Stimulated activated naive B cell treated with anti-CD40 and anti-IgM and Interleukin-4, amounts not matched to agents 10 μg/mL and 1 μg/mL and 100 μg/mL, for 72 hours (primary cell): ENCODE results near the gene TAX1BP1.

ENCODE experiments used
- ATAC-seq, 2 donors: fragments of 150-1000 bp; cut with Tn5 transposase; replicated peaks; 2 replicates each; pipeline ENCODE4 v1.10.0; 2021; ENCODE audit warnings: moderate library complexity in 1 of 2
- DNase-seq: peaks from one replicate; pipeline ENCODE4 v3.0.0; 2021
- H3K27ac Mint-ChIP-seq: one replicate; pipeline ENCODE4 v1.8.0; 2022; ENCODE audit warnings: mild to moderate bottlenecking, mixed read lengths
- H3K27me3 Mint-ChIP-seq, 2 donors: one replicate each; pipeline ENCODE4 v1.8.0; 2022; ENCODE audit warnings: mixed read lengths in 2 of 2
- H3K36me3 Mint-ChIP-seq, 2 donors: one replicate each; pipeline ENCODE4 v1.8.0; 2022; ENCODE audit warnings: mixed read lengths in 2 of 2, mild to moderate bottlenecking in 1 of 2
- H3K4me1 Mint-ChIP-seq, 2 donors: one replicate each; pipeline ENCODE4 v1.8.0; 2022; ENCODE audit warnings: mixed read lengths in 2 of 2, mild to moderate bottlenecking in 1 of 2
- H3K4me3 Mint-ChIP-seq, 2 donors: one replicate each; pipeline ENCODE4 v1.8.0; 2022; ENCODE audit warnings: mild to moderate bottlenecking in 2 of 2, mixed read lengths in 2 of 2, moderate library complexity in 1 of 2
- H3K9me3 Mint-ChIP-seq, 2 donors: one replicate each; pipeline ENCODE4 v1.8.0; 2022; ENCODE audit warnings: mixed read lengths in 2 of 2, mild to moderate bottlenecking in 1 of 2

TAX1BP1 gene

DNA sequence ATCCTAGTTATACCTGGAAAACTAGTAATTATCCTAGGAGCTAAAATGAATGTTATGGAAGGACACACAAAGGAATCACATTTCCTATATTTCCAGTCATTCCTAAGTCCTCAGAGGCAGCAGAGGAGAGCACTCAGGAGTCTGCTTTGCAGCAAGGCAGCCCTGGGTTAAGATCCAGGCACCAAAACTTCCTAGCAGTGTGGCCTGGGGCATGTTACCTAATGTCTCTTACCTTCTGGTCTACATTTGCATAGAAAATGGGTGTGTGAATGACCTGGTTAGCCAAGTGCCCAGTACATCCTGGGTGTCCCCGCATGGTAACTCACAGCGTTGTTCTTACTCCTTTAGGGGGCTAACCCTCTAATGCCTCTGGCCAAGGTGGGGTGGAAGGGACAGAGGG lies 135.9 kb downstream of the TAX1BP1 start:
- Mint-ChIP-seq H3K27me3 (no peaks in the 10 kb centered on the region), H3K9me3 (no peaks in the 10 kb centered on the region), H3K4me3 (no peak overlapping the region), H3K27ac (no peak overlapping the region), H3K4me1 (peaks cover 0 to 3% of the 10 kb centered on the region in 2 donors), H3K36me3 (peaks cover 15 to 27% of the 10 kb centered on the region in 2 donors)
- ATAC-seq (no peak), DNase-seq (no peak)

- ATAC-seq (no peak), DNase-seq (no peak)
- H3K9me3 Mint-ChIP-seq = no peaks in the 10 kb centered on the region
- H3K27me3 Mint-ChIP-seq = no peaks in the 10 kb centered on the region
- H3K4me3 Mint-ChIP-seq = no peak overlapping the region
- H3K36me3 Mint-ChIP-seq = peaks cover 15 to 27% of the 10 kb centered on the region in 2 donors
- H3K27ac Mint-ChIP-seq = no peak overlapping the region
- peaks cover 0 to 3% of the 10 kb centered on the region in 2 donors for H3K4me1 Mint-ChIP-seq
These were observed 136.8 kb downstream of the TAX1BP1 start for GRCh38 chr7:27876756-27877155.
